ENCODE measurements around the gene LAMC1.

Gene LAMC1

DNA sequence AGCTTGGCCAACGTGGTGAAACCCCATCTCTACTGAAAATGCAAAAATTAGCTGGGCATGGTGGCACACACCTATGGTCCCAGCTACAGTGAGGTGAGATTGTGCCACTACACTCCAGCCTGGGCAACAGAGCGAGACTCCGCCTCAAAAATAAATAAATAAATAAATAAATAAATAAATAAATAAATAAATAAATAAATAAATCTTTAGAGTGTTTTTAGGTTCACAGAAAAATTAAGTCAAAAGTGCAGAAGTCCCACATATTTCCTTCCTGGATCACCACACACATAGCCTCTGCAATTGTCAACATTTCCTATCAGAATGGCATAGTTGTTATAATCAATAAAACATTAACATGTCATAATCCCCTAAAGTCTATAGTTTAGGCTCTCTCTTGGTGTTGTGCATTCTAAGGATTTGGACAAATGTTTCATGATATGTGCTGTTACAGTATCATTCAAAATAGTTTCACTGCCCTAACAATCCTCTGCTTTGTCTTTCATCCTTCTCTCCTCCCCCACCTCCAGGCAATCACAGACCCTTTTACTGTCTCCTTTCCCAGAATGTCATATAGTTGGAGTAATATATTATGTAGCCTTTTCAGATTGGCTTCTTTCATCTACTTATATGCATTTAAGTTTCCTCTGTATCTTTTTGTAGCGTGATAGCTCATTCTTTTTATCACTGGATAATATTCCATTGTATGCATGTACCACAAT lies 58.3 kb downstream of the LAMC1 start:
- DNase-seq: no peak

DNA sequence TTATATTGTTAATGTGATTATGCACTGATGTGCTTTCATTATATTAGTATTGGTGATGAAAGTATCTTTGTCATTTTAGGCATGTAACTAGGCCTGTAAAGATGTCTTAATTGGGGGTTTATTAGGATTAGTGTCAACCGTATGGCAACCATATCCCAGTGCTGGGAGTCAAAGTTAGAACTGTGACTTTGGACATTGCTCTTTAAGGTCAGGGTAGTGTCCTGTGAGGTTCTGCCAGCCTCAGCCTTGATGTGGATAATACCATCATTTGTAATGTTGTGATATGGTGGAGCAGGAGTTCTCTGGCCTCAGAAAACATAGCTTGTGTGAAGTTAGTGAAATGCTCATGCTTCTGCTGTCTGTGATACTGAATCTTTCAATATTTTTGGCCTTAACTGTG lies 59.4 kb downstream of the LAMC1 start:
- no peak for DNase-seq

DNA sequence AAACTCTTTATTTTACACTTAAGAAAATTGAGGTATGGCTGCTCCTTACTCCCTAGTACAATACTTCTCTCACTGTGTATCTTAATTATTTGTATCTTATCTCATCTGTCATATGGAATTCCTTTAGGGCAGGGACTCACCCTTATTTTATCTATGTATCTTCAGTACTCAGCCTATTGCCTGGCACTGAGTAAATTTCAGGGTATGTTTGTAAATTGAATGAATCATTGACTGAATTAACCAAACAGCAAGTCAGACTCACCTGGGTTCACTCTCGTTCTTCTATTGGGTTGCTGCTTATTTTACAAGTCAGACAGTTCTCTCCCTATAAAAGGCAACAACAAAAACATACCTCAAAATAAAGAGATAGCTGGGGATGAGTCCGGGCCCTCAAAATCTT lies 63.8 kb downstream of the LAMC1 start:
- no peak for DNase-seq

GRCh38 chr1:183089025-183089639 lies 65.9 kb downstream of the LAMC1 start:
- no peak for DNase-seq

DNA sequence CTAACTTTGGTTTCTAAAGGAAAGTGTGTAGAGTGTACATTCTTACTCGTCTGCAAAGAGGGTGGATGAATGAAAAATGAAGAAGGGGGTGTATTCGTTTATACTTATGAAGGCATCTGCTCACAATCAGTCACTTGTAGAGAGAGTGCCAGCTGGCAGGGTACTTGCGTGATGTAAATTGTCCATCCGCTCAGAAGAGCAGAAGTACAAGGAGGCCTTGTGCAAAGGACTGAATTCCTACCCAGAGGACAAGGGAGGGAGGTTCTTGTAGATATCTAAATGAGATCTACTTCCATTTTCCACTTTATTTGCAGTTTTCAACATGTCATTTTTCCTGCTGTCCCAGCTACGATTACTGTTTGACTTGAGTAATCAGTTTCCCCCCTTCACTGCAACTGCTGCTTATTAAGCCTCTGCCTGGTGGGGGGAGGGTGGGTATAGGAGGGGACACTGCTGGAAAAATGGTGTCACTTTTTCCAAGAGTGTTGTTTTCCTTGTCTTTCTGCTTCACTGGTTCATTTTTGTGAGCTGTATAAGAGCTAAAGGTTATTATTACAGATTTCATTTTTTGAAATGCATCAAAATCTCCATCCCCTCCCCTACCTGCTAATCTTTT lies 67.3 kb downstream of the LAMC1 start:
- DNase-seq: no peak

DNA sequence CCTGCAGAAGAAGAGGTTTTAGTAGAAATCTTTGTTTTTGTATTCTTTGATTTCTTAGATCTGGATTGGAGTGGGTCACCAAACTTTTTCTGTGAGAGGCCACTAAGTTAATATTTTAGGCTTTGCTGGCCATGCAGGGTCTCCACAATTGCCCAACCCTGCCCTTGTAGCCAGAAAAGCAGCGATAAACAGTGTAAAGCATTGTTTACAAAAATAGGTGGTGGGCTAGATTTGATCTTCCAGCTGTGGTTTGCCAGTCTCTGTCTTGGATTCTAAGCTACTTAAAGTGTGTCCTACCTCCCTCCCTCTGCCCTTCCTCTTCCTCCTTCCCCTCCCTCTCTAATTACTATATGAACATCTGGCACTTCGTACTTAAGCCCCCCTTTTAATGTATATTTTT lies 68.0 kb downstream of the LAMC1 start:
- DNase-seq: no peak

GRCh38 chr1:183092350-183092749 lies 69.1 kb downstream of the LAMC1 start:
- DNase-seq: no peak

- no peak for DNase-seq
Observed at GRCh38 chr1:183093066-183093668, 69.9 kb downstream of the LAMC1 start.

GRCh38 chr1:183093786-183094298 lies 70.6 kb downstream of the LAMC1 start:
- DNase-seq: no peak

GRCh38 chr1:183094351-183094750 lies 71.1 kb downstream of the LAMC1 start:
- DNase-seq: no peak

- DNase-seq: no peak
Observed at GRCh38 chr1:183096351-183096750, 73.1 kb downstream of the LAMC1 start.

- no peak for DNase-seq
Observed at GRCh38 chr1:183096894-183097293, 73.7 kb downstream of the LAMC1 start.

- no peak for DNase-seq
Observed at GRCh38 chr1:183097438-183098051, 74.3 kb downstream of the LAMC1 start.

- no peak for DNase-seq
Observed at GRCh38 chr1:183098317-183098716, 75.1 kb downstream of the LAMC1 start.

DNA sequence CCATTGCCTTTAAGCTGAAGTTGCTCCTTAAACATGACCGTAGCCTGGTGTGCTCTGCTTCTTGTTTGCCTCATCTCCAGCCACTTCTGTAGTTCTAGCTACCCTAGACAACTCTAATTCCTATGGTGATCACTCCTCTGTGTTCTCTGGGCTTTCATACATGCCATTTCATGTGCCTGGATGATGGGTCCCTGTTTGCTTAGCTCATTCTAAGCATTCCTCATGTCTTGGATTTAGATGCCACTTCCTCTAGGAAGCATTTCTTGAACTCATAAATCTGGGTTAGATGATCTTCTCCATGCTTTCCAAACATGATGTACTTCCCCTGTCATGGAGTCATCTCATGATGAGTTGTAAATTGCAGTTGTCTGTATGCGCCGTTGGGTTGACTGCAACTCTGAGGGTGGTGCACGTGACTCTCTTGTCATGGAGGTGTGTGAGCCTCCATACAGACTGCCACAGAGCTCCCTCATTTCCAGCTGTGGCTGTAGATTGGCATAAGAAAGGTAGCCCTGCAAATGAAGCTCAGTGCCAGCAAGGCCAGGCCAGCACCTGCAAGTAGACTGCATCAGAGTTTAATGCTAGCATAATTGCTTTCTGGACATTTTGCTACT lies 77.2 kb downstream of the LAMC1 start:
- no peak for DNase-seq

GRCh38 chr1:183101081-183101480 lies 77.9 kb downstream of the LAMC1 start:
- no peak for DNase-seq

DNA sequence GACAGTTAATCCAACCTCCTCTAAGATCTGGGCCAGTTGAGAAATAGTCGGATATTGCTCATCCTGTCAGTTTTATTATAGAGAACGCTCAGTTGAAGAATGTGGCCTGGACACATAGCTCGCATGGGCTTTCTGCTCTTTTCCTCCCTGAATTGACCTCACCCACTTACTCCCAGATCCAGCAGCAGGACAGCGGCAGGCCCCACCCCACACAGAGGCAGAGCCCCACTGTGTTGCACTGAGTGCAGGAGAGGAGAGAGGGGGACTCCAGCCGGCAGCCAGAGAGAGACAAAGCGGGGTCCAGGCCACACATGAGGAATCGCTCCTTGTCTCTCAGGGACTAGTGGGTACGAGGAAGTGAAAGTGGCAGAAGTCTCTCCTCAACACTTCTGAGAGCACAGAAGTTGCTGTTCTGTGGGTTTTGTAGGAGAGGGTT lies 78.6 kb downstream of the LAMC1 start:
- DNase-seq: no peak

DNA sequence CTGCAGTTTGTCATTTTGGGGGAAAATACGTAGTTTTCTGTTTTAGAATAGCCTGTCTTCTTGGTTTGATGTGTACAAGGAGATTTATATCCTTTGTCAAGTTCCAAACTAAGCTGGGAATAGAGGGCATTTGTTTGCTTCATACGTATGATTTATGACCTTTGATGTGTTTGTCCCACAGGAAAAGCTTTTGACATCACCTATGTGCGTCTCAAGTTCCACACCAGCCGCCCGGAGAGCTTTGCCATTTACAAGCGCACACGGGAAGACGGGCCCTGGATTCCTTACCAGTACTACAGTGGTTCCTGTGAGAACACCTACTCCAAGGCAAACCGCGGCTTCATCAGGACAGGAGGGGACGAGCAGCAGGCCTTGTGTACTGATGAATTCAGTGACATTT lies 79.9 kb downstream of the LAMC1 start:
- DNase-seq: no peak

- no peak for DNase-seq
Observed at GRCh38 chr1:183103577-183103976, 80.4 kb downstream of the LAMC1 start.

DNA sequence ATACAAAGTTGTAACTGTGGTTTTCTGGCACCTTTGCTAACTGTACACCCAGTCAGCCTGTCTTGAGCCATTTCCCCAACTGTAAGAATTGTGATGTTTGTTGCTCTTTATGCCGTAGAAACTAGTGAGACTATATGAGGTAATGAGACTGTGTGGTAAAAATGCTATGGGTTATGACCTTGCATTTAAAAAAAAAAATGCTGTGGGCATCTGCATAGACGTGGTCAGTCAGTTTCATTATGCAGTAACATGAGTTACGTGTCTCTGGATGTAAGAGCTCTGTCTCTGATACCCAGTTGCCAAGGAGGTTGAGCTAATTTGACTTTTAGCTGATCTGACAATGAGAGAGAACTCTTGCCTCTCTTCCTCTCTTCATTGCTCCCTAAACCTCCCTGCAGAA lies 82.2 kb downstream of the LAMC1 start:
- DNase-seq: no peak

DNA sequence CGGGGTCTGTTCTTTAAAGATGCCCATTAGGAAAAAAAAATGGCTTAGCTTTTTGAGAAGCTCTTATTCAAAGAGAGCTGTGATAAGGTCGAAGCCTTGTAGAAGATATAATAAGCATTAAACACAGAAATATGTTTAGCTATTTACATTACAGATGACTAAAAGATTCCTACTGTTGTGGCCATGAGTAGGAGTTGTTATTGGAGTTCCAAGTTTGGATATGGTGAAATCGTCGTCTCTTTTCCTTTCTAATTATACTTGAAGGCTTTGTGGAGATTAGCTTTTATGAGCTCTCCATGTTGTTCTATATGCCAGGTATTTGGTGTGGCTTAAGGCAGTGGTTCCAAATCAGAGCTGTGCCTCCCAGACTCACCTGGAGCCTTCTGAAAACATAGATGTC lies 82.9 kb downstream of the LAMC1 start:
- DNase-seq: no peak

DNA sequence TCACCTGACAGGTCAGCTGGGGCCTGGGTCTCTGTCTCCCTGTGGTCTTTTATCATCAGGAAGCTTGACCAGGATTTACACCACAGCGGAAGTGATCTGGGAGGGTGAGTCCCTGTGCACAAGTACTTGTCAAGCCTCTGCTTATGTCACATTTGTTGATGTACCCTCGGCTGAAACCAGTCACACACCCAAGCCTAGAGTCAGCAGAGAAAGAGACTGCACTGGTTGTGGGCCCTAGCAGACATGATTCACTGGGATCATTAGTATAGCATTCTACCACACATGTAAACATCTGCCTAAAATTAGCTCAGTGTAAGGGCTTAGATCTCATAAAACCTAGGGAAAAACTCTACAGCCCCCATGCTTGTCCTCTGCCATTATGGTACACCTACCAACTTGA lies 83.5 kb downstream of the LAMC1 start:
- DNase-seq: no peak

- no peak for DNase-seq
Observed at GRCh38 chr1:183110326-183110880, 87.2 kb downstream of the LAMC1 start.
